Measurements from ENCODE around the gene PPP2R2C.

- no peak for TF ChIP-seq POLR2AphosphoS5 (IDR thresholded peaks at IDR 0.05)
- TF ChIP-seq CTCF (IDR thresholded peaks at IDR 0.05): no peak
Observed at GRCh38 chr4:6279582-6280289, 192.7 kb downstream of the PPP2R2C start.
